Measurements from ENCODE around the gene PIGQ.

PIGQ gene

DNA sequence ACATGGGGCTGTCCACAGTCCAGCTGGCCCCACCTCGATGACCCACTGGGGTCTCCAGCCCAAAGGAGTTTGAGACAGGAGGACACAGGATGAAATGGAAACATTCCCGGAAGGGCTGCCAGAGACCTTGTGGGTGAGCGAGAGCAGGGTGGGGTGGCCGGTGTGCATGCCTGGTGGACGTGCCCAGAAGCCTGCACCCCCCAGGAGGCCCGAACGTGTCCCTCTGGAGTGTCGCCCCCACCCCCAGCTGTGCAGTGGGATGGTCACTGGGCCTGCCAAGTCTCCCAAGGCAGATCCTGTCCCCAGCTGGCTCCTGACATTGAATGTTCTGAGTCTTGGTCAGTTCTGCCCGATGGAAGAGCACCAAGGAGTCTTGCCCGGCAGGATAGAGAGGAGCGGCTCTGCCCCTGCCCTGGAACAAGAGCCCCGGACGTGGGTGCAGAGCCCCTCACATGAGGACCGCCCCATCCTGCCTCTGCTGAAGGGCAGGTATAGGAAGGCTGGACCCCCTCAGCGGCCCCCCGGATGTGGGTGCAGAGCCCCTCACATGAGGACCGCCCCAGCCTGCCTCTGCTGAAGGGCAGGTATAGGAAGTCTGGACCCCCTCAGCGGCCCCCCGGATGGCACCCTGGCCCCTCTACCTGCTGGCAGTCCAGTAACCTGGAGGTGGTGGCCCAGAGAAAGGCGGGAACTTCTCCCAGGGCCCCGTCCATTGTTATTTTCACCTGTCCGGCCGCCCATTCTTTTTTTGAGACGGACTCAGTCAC lies 45.3 kb upstream of the PIGQ start:
- no peak for DNase-seq
- Histone ChIP-seq H3K27ac (no peak overlapping the region), H3K36me3 (replicated peaks) (peaks cover 12% of the 10 kb centered on the region), H3K4me3 (ENCODE audit: low read depth, low read length) (no peak overlapping the region), H3K27me3 (replicated peaks) (no peaks in the 10 kb centered on the region)
- TF ChIP-seq, protein P1, sequence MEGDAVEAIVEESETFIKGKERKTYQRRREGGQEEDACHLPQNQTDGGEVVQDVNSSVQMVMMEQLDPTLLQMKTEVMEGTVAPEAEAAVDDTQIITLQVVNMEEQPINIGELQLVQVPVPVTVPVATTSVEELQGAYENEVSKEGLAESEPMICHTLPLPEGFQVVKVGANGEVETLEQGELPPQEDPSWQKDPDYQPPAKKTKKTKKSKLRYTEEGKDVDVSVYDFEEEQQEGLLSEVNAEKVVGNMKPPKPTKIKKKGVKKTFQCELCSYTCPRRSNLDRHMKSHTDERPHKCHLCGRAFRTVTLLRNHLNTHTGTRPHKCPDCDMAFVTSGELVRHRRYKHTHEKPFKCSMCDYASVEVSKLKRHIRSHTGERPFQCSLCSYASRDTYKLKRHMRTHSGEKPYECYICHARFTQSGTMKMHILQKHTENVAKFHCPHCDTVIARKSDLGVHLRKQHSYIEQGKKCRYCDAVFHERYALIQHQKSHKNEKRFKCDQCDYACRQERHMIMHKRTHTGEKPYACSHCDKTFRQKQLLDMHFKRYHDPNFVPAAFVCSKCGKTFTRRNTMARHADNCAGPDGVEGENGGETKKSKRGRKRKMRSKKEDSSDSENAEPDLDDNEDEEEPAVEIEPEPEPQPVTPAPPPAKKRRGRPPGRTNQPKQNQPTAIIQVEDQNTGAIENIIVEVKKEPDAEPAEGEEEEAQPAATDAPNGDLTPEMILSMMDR (IDR thresholded peaks at IDR 0.05; ENCODE audit: low read depth, low read length, missing control alignments): no peak
- in situ Hi-C loops (cut with HindIII; ENCODE audit: low pct_ligation_motif_present, low sequenced_read_pairs): no loop called here

DNA sequence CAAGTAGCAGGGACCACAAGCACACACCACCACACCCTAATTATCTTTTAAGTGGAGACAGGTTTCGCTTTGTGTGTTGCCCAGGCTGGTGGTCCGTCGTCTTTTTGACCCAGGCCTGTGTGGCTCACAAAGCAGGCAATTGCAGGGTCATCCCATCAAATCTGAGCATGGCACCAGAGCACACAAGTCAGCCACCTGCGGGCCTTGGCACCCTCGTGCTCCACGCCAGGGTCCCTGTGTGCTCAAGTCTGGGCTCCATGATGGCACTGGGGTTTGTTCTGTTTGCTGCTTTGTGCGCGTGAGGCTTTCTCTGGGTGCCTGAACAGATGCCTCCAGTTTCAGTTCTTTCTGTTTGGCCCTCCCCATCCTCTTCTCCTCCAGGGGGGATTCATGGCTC lies 44.6 kb upstream of the PIGQ start:
- no peak overlapping the region for H3K4me3 ChIP-seq (ENCODE audit: low read depth, low read length)
- H3K27ac ChIP-seq: peak overlapping the region; percentile 88
- no peak for DNase-seq
- TF ChIP-seq, protein P1 (IDR thresholded peaks at IDR 0.05; ENCODE audit: low read depth, low read length, missing control alignments): no peak
- in situ Hi-C loops (cut with HindIII; ENCODE audit: low pct_ligation_motif_present, low sequenced_read_pairs): no loop called here
- no peaks in the 10 kb centered on the region for H3K27me3 ChIP-seq (replicated peaks)
- H3K36me3 ChIP-seq (replicated peaks): peaks cover 8% of the 10 kb centered on the region

DNA sequence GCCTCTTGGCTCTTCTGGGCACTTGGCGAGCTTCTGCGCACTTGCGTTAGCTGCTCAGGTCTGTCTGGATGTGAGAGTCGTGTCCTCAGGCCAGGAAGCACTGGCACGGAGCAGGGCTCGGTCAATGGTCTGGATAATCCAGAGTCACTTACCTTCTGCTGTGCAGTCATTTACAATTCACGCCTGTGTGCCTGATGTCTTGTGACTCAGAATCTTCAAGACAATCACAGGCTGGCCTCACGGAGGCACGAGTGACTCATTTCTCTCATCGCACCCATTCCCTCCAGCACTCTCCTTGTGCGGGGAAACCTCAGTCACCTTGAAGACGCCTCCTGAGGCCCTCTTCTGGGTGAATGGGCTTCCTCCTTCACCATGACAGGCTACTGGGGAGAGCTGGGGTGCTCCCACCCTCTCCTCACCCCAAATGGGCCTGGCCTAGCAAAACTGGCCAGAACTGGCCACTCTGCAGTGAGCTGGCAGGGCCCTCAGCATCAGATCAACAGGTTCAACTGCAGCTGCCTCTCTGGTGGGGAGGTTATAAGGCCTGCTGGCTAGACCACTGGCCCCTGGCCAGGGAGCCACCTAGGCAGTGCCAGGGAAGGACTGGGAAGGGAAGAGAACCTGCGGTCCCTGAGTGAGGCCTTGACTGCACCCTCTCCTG lies 44.1 kb upstream of the PIGQ start:
- peak overlapping the region; percentile 88 for H3K27ac ChIP-seq
- in situ Hi-C loops (cut with HindIII; ENCODE audit: low pct_ligation_motif_present, low sequenced_read_pairs): no loop called here
- H3K27me3 ChIP-seq (replicated peaks): no peaks in the 10 kb centered on the region
- peak; percentile 82 for DNase-seq
- peak overlapping the region; percentile 71 for H3K4me3 ChIP-seq (ENCODE audit: low read depth, low read length)
- TF ChIP-seq, protein P1 (IDR thresholded peaks at IDR 0.05; ENCODE audit: low read depth, low read length, missing control alignments): no peak
- peaks cover 3% of the 10 kb centered on the region for H3K36me3 ChIP-seq (replicated peaks)

DNA sequence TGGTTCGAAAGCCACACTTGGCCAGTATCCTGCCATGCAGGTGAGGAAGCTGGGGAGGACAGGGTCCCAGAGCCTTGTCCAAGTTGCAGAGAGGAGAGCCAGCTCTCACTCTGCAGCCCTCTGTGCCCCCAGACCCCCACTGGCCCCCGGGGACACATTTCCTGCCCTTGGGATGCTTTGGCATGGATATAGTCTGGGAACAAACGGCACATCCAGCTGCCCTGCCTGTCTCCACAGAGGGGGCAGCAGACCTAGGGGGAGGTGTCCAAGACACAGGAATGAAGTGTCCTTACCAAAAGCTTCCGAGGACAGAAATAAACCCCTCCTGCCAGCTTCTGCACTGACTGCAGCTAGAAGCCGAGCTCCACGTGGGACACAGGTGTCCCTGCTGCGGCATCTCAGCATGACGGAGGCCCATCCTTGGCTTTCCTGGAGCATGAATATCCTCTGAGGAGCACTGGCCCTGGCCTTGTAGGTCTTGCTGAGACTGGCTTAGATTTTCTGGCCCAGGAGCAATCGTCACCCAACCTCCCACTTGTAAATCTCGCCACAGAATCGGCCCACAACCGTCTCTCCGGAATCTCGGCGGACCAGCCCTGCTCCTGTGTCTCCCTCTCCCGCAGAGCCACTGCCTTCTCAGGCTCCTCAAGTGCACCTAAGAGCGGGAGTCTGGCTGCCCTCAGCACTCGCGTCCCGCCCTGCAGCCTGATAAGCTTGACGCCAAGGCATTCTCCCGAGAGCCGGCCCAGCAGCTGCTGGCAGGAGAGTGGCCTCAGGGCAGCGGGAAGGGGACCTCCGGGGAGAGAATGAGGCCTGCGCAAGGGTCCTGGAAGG lies 43.4 kb upstream of the PIGQ start:
- peak overlapping the region; percentile 71 for H3K4me3 ChIP-seq (ENCODE audit: low read depth, low read length)
- DNase-seq: no peak
- H3K36me3 ChIP-seq (replicated peaks): no peaks in the 10 kb centered on the region
- H3K27ac ChIP-seq: peak overlapping the region; percentile 88
- H3K27me3 ChIP-seq (replicated peaks): no peaks in the 10 kb centered on the region
- TF ChIP-seq, protein P1 (IDR thresholded peaks at IDR 0.05; ENCODE audit: low read depth, low read length, missing control alignments): no peak
- in situ Hi-C loops (cut with HindIII; ENCODE audit: low pct_ligation_motif_present, low sequenced_read_pairs): no loop called here

DNA sequence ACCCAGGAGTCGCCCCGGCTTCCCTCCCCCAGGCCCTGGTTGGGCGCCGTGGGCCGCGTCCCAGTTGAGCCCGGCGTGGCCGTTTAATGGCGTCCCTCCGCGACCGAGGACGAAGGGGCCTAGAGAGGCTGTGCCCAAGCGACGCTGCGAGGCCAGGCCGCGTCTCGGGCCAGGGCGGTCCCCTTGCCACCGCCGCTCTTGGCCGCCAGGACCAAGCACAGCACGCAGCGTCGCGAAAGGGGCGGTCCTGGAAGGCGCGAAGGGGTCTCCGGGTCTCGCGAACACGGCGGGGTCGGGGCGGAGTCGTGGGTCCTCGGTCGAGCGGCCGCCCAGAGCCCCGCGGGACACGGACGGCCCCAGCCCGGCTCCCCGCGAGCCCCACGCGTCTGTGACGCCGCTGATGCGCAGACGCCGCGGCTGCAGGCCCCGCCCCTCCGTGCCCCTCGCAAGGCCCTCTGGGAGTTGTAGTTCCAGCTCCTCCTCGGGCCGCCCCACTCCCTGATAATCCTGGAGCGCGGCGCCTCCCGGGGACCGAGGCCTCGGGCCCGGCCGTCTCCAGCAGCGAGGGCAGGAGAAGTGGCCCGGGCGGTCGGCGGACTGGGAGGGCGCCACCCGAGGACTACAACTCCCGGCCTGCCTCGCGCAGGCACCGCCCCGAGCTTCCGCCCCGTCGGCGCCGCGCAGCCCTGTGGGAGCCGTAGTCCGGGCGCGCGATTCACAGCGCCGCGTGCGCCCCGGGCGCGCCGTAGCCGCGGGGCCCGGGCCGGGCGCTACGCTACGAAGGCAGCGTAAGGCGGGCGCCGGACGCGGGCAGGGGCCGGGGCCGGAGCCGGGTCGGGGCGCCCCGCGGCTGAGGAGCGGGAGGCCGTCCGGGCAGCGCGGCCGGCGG lies 42.5 kb upstream of the PIGQ start, which contains the start of gene CAPN15:
Gene CAPN15 (plus strand): TSS at position 698 of the 889 bp plus-strand sequence. CDS start 19,127 bp downstream, outside the sequence.
- in situ Hi-C loops (cut with HindIII; ENCODE audit: low pct_ligation_motif_present, low sequenced_read_pairs): no loop called here
- H3K36me3 ChIP-seq (replicated peaks): no peaks in the 10 kb centered on the region
- H3K4me3 ChIP-seq (ENCODE audit: low read depth, low read length): peak within 1 kb of the TSS; percentile 74

More for the DNA sequence above, 42.5 kb upstream of the PIGQ start, which contains the start of gene CAPN15:
- peak; percentile 69 for DNase-seq
- peak within 1 kb of the TSS; percentile 88 for H3K27ac ChIP-seq
- no peaks in the 10 kb centered on the region for H3K27me3 ChIP-seq (replicated peaks)
- TF ChIP-seq, protein P1 (IDR thresholded peaks at IDR 0.05; ENCODE audit: low read depth, low read length, missing control alignments): no peak
